ENCODE results near the gene BEND3.
"Not testable (repeated sequence)": the region's sequence is repeated elsewhere in the genome, so short reads cannot be mapped to it uniquely, and the experiment has no call there.

BEND3 gene

DNA sequence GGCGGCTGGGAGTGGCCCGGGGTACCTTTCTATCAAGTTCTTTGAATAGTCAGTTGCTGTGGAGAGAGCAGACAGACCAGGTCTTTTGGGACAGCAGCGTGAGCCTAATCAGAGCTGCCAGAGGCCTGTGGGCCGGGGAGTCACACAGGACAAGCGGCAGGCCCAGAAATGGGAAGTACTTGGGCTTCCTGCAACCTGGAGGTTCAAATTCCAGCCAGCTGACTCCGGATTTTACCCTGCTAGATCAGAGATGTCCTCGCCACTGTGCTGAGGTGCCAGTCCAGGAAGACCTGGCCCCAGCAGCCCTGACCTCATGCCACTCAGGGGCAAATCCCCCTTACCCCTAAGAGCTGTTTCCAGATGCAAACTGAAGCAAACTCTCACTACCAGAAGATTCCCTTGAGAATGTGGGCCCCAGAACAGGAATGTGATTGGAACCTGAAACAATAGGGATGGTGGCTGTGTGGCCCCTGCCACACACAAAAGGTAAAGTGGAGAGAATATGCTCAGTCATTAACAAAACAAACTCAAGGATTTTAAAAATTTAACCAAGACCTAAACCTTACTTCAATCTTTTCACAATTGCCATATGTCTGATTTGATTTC lies 9.7 kb downstream of the BEND3 start:
- POLR2A ChIA-PET (ENCODE audit: low non-redundant PET): no interaction called here
- no peak for DNase-seq (ENCODE audit: low spot score)
- TF ChIP-seq, protein P1, sequence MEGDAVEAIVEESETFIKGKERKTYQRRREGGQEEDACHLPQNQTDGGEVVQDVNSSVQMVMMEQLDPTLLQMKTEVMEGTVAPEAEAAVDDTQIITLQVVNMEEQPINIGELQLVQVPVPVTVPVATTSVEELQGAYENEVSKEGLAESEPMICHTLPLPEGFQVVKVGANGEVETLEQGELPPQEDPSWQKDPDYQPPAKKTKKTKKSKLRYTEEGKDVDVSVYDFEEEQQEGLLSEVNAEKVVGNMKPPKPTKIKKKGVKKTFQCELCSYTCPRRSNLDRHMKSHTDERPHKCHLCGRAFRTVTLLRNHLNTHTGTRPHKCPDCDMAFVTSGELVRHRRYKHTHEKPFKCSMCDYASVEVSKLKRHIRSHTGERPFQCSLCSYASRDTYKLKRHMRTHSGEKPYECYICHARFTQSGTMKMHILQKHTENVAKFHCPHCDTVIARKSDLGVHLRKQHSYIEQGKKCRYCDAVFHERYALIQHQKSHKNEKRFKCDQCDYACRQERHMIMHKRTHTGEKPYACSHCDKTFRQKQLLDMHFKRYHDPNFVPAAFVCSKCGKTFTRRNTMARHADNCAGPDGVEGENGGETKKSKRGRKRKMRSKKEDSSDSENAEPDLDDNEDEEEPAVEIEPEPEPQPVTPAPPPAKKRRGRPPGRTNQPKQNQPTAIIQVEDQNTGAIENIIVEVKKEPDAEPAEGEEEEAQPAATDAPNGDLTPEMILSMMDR (conservative IDR thresholded peaks at IDR 0.05; ENCODE audit: low read depth): no peak
- CTCF ChIA-PET: interaction anchor here (1.0 kb wide), 1 partner anchor 354 kb away, joined by 3 read pairs; the partner anchor contains the start of gene PDSS2
- no peak overlapping the region for H3K27ac ChIP-seq

GRCh38 chr6:107103082-107103481 lies 12.2 kb downstream of the BEND3 start:
- ChIA-PET POLR2A (ENCODE audit: low non-redundant PET) (no interaction called here), CTCF (no interaction called here)
- TF ChIP-seq, protein P1 (conservative IDR thresholded peaks at IDR 0.05; ENCODE audit: low read depth): no peak
- no peak for DNase-seq (ENCODE audit: low spot score)
- H3K27ac ChIP-seq: no peak overlapping the region

DNA sequence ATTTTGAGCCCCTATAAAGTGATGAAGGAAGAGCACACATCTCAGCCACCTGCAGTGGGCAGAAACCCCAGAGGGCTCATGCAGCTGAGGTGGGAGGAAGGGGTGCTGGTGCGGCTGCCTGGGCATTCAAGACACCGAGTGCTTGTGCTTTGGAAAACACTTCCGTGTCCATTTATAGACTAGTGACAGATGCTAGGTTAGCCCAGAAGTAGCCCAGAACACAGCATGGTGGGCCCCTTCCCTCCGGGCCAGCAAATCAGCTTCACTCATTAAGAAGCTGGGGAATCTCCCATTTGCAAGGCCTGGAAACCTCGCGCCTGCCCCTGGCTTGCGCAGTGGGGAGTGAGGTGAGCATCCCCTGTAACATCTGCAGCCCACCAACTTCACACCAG lies 12.9 kb downstream of the BEND3 start:
- POLR2A ChIA-PET (ENCODE audit: low non-redundant PET): no interaction called here
- no peak overlapping the region for H3K27ac ChIP-seq
- CTCF ChIA-PET: no interaction called here
- DNase-seq (ENCODE audit: low spot score): no peak
- TF ChIP-seq, protein P1 (conservative IDR thresholded peaks at IDR 0.05; ENCODE audit: low read depth): no peak

DNA sequence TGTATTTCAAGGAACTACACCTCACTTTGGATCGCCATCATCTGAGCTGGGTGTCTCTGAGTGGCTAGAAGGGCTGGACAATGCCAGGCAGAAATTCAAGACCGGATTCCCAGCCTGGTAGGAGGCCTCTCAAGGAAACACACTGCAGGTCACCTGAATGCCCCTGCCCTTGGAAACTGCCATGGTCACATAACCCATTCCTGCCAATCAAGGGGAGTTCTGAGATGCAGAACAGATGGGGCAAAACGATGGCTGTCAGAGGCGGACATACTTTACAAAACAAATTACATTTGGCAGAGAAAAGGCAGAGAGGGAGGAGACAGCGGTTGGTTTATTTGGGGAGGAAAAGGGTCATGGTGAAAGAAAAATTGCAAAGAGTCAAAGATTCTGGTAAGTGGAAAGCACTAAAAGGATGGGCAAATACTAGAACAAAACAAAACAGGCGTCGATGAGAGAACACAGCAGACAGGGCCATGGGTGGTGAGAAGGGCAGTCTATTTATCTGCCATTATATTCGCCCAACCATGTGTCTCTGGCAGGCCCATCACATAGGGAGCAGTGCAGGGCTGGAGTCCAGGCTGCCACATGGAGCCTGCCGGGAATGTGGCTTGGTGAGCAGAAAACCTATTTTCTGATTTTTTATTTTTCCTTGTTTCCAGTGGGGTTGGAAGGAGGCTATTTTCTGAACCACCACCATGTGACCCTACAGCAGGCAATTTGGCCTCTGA lies 13.5 kb downstream of the BEND3 start:
- CTCF ChIA-PET: no interaction called here
- POLR2A ChIA-PET (ENCODE audit: low non-redundant PET): no interaction called here
- no peak for DNase-seq (ENCODE audit: low spot score)
- no peak overlapping the region for H3K27ac ChIP-seq
- TF ChIP-seq, protein P1 (conservative IDR thresholded peaks at IDR 0.05; ENCODE audit: low read depth): no peak

DNA sequence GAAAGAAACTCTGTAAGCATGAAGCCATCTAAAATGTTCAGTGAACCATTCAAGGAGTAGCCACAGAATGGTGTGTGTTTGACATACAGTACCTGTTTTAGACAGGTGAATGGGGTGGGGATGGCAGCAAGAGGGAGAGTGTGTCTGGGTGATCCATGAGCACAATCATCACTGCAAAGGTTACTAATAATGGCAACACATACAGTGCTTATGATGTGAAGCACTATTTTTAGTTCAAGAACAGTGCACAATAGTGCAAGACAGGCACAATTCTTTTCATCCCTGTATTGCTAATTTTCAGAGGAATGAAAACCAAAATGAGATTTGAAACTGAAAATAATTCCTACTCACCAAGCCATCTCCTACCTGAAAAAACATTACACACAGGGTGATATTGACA lies 14.1 kb downstream of the BEND3 start:
- TF ChIP-seq, protein P1 (conservative IDR thresholded peaks at IDR 0.05; ENCODE audit: low read depth): no peak
- POLR2A ChIA-PET (ENCODE audit: low non-redundant PET): no interaction called here
- H3K27ac ChIP-seq: no peak overlapping the region
- CTCF ChIA-PET: no interaction called here
- DNase-seq (ENCODE audit: low spot score): no peak

DNA sequence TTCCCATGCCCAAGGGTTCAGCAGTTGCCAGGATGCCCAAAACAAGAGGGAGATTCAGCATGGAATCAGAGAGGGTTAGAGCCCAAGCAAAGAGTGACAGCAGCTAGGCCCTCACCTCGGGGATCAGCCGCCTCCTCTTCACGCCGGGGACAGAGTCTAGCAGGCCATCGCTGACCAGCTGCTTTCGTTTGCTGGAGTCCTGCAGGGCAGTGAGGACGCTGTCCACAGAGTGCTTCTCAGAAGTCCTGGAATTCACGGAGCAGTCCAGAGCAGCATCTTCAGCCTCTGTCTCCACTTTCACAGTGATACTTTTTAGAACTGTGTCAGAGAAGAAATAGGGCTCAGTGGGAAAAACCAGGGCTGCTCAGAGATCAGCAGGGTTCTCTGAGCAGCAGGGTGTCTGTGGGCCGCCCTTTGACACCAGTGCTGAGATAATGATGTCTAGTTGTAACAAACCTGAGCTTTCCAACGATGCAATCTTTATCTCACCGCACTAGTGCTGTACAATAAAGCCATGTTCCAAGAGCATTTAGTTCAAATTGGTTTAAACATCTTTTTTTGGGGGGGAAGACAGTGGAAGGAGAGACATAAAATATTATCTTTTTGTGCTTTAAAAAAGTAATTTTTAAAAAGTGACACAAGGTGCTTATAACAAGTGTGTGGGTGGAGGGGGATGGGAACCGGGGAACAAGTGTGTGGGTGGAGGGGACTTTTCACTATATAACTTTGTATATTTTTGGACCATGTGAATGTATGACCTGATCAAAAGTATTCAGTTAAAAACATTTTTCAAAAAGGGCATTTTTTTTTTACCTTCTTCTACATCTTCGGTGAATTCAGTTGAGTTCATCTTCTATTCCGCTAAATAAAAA lies 16.6 kb downstream of the BEND3 start:
- ChIA-PET POLR2A (ENCODE audit: low non-redundant PET) (no interaction called here), CTCF (no interaction called here)
- DNase-seq (ENCODE audit: low spot score): no peak
- TF ChIP-seq, protein P1 (conservative IDR thresholded peaks at IDR 0.05; ENCODE audit: low read depth): no peak
- no peak overlapping the region for H3K27ac ChIP-seq

DNA sequence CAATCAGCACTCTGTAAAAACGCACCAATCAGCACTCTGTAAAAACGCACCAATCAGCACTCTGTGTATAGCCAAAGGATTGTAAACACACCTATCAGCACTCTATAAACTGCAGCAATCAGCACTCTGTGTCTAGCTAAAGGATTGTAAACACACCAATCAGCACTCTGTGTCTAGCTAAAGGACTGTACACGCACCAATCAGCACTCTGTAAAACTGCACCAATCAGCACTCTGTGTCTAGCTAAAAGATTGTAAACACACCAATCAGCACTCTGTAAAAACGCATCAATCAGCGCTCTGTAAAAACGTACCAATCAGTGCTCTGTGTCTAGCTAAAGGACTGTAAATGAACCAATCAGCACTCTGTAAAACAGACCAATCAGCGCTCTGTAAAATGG lies 30.9 kb downstream of the BEND3 start:
- H3K27ac ChIP-seq; DNase-seq (ENCODE audit: low spot score); POLR2A ChIA-PET (ENCODE audit: low non-redundant PET): not testable (repeated sequence)
- CTCF ChIA-PET: interaction anchor here (0.6 kb wide), 2 partner anchors 10 to 392 kb away, joined by 3 to 4 read pairs; no protein-coding TSS in a partner anchor

Measured in RWPE1 (cell line).